ENCODE data around the gene GPR155. TPM values are rescaled to one million over a fixed set of nuclear protein-coding genes. Genes with fewer than 3 reads are reported as not detected.

The GPR155 gene, protein sequence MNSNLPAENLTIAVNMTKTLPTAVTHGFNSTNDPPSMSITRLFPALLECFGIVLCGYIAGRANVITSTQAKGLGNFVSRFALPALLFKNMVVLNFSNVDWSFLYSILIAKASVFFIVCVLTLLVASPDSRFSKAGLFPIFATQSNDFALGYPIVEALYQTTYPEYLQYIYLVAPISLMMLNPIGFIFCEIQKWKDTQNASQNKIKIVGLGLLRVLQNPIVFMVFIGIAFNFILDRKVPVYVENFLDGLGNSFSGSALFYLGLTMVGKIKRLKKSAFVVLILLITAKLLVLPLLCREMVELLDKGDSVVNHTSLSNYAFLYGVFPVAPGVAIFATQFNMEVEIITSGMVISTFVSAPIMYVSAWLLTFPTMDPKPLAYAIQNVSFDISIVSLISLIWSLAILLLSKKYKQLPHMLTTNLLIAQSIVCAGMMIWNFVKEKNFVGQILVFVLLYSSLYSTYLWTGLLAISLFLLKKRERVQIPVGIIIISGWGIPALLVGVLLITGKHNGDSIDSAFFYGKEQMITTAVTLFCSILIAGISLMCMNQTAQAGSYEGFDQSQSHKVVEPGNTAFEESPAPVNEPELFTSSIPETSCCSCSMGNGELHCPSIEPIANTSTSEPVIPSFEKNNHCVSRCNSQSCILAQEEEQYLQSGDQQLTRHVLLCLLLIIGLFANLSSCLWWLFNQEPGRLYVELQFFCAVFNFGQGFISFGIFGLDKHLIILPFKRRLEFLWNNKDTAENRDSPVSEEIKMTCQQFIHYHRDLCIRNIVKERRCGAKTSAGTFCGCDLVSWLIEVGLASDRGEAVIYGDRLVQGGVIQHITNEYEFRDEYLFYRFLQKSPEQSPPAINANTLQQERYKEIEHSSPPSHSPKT
- total RNA-seq = 0.65 and 0.99 TPM in 2 replicates

DNA sequence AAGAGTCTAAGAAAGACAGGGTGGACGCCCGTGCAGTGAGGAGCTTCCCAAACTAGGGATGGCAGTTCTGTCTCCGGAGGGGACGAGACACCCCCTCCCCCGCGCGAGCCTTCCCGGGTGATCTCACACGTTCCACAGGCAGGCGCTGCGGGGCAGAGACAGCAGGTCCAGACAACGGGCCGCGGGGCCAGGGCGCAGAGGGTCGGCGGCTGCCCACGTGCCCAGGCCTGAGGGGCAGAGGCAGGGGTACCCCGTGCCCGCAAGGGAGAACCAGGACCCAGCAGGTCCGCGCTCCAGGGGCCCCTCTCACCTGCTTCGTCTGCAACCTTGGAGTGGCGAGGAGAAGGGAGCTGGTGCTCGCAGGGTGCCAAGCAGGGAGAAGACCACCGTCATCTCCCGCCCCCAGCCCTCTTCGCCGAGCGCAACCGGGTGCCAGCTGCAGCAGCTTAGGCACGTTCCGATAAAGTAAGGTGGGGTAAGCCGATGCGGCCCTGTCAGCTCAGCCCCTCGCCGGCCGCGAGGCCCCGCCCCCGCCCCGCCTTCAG is at the start of gene GPR155:
TSS of gene GPR155 (minus strand) at position 467 of the 545 bp plus-strand sequence. CDS start 5,073 bp downstream, outside the sequence.
- DNase-seq (ENCODE audit: low read depth in 2 of 2) = peak; percentile 35 to 41

DNA sequence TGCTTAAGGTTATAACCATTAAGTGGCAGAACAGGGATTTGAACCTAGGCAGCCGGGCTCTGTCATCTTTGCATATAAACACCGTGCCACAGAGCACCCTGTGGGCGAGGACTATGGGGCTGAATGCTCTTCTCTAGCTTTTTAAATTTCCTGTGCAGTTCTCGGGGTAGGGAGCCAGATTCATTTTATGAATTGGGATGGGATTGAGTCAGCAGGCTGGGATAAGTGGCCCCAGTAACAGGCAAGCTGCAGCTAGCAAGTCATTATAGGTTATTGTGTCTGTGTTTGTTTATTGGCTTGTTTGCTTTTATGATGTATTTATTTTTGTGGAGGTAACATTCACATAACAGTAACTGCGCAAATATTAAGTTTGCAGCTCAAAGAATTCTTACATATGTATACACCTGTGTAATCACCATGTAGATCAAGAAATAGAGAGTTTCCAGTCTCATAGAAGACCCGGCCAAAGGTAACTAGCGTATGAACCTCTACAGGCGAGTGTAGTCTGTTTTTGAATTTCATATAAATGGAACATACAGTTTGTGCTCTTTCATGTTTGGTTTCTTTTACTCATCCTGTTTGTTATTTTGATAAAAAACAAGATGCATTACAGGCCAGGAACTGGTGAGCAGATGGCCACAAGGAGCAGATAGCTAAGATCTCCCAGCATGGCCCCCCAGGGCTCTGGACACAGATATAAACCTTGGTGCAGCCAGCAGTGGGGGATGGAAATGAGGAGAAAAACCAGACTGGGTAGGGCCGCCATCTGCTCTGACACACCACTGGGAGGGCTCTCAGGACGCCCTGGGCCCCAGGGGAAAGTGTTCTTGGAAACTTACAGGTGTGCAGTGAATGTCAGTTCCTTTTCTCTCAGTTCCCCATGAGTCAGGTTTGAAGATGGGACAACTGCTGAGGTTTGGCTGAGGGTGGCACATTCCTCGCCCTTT is 49.2 kb upstream of the GPR155 start:
- no peak for DNase-seq (ENCODE audit: low read depth in 2 of 2)

DNA sequence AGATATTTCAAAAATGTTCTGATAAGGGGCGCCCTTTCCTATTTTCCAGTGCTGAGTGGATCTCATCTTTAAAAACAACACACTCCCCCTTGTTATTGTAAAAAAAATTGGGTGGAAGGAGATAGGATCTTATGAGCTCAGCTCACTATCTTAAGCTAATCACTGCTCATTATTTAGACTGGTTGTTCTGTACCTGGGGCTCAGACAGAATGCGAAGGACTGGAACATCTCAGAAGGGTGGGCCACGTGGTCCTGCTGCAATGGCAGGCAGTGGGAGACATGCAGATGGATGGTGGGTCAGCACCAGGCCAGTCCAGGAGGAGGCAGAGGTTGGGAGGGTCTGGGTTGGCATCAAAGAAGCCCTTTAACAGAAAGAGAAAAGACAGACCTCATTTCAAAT is 48.3 kb upstream of the GPR155 start:
- no peak for DNase-seq (ENCODE audit: low read depth in 2 of 2)

DNA sequence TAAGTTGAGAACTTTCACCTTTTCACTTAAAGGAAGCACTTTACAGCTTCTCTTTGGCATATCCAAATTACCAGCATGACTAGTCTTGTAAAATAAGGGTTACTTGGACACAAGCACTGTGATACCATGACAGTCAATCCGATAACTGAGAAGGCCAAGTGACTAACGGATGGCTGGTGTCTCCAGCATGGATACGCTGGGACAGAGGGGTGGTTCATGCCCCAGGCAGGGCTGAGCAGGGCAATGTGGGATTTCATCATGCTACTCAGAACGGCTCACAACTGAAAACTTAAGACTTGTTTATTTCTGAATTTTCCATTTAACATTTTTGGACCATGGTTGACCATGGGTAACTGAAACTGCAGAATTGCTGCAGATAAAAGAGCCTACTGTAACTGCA is 43.1 kb upstream of the GPR155 start:
- DNase-seq (ENCODE audit: low read depth in 2 of 2) = no peak

DNA sequence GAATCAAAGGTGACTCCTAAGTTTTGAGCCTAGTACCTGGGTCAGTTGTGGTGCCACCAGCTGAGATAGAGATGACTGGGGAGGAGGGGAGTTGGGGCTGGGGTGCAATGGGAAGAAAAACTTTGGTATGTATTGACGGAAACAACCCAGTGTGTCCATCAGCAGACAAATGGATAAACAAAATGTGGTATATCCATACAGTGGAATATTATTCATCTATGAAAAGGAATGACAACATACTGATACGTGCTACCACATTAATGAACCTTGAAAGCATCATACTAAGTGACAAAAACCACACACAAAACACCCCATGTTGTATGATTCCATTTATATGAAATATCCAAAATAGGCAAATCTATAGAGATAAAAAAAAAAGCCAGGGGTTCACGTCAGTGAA is 41.1 kb upstream of the GPR155 start:
- DNase-seq (ENCODE audit: low read depth in 2 of 2) = no peak

DNA sequence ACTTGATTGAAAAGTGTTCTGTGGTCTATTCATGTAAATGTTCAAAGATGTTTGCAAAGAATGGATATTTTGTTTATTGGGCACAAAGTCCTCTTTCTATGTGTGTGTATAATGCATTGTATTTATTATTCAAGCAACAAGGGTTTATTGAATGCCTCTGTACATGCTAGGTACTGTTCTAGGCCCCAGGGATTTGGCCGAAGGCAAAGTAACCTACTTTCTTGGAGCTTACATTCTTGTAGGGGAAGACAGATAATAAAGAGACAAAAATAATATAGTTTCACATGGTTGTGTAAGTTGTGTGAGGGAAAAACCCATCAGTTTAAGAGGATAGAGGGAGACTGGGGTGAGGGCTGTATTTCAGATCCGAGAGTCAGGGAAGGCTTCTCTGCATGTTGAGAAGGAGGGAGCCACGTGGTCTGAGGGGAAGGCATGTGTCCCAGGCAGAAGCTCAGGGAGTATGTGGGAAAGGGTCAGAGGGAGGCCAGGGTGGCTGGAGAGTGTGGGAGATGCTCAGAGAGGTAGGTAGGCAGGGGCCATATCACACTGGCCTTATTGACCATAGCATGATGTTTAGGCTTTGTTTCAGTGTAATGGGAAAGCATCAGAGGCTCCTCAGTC is 40.4 kb upstream of the GPR155 start:
- DNase-seq (ENCODE audit: low read depth in 2 of 2) = no peak

DNA sequence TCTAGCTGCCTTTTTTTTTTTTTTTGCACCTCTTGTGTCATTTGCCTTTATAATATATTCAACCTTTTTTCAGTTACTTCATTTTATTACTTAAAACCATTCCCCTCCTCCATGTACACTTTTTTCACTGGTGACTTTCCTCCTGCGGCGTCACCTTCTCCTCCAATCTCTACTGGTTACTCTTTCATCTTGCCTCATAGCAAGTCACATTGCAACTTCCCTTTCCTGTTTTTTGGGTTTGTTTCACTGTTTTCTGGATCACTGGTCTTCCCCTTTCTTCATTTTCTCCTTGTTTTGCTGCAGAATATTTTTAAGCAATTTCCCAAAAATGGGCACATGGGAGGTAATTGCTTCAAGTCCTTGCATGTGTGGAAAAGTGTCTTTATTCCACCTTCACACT is 37.7 kb upstream of the GPR155 start:
- DNase-seq (ENCODE audit: low read depth in 2 of 2) = no peak

DNA sequence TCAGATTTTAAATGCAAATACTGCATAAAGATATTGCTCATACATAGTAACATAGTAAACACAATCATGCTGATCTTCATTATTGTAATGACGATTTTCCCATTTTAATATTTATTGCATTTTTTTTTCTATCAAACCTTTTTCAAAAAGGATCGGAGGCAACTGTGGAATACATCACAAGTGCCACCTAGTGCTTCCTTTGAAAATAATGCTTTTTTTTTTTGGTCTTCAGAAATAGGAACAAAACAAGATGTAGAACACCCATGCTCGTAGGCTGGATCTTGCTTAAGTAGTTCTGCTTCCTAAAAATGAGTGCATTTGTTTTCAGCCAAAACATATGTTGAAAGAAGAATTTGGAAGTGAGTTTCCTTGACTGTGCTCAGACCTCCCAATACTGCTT is 35.7 kb upstream of the GPR155 start:
- DNase-seq (ENCODE audit: low read depth in 2 of 2) = peak; percentile 23

DNA sequence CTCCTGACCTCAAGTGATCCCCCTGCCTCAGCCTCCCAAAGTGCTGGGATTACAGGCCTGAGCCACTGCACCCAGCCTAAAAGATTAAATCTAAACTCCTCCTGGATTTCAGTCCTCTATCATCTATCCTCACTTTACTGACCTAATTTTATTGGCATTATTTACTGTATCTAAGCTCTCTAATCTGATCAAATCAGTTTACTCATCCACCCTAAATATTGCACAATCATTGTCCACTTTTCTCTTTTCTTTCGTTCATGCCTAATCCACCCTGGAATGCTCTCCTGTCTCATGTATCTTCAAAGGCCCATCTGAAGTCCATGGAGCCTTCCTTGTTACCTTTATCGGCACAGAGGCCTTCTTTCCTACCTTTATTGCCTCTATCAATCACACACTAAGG is 31.6 kb upstream of the GPR155 start:
- no peak for DNase-seq (ENCODE audit: low read depth in 2 of 2)

DNA sequence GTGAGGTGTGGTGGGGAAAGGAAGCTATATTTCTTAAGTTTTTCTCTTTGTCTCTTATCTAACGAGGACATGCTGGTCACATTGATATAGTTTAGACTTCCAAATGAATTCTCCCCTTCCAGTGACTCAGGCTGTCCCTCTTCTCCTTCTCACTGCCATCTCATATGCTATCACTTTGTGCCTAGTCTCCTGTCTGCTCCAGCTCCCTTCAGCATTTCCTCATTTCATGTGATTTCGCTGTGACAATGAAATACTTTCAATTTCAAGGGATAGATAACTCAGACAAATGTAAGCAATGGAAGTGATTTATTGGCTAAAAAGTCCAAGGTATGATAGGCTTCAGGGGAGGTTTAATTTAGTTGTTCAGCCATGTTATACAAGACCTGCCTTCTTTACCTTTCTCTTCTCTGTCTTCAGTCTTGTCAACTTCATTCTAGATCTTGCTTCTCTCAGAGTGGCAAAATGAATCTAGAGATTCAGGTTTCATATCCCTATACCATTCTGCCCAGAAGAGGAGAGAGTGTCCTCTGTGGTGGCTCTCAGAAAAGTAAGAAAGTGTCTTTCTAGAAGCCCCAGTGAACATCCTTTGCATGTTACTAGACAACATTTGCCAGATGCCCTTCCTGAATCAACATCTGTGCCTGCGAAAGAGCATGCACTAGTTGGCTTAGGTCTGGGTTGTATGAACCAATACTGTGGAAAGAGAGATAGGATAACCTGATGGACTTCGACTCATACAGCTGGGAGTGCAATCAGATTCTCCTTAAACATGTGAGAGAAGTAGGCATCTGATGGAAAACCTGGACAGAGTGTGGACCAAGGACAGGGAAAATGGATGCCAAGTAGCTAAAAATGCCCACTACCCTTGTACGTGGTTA is 29.9 kb upstream of the GPR155 start:
- DNase-seq (ENCODE audit: low read depth in 2 of 2) = no peak

DNA sequence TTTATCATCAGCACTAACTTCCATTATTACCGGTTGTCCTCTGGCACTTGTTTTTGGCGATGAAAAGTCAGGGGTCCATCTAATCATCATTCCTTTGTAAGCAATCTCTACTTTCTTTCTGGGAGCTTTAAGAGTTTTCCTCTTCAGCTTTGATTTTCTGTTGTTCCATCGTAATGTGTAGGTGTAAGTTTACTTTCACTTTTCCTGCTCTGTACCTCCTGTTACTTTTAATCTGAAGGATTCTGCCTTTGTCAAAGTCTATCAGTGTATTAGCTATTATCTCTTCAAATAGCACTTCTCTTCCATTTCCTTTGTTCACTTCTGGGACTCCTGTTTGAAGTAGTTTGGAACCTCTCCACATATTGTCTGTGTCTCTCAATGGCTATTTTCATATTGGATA is 25.5 kb upstream of the GPR155 start:
- no peak for DNase-seq (ENCODE audit: low read depth in 2 of 2)

DNA sequence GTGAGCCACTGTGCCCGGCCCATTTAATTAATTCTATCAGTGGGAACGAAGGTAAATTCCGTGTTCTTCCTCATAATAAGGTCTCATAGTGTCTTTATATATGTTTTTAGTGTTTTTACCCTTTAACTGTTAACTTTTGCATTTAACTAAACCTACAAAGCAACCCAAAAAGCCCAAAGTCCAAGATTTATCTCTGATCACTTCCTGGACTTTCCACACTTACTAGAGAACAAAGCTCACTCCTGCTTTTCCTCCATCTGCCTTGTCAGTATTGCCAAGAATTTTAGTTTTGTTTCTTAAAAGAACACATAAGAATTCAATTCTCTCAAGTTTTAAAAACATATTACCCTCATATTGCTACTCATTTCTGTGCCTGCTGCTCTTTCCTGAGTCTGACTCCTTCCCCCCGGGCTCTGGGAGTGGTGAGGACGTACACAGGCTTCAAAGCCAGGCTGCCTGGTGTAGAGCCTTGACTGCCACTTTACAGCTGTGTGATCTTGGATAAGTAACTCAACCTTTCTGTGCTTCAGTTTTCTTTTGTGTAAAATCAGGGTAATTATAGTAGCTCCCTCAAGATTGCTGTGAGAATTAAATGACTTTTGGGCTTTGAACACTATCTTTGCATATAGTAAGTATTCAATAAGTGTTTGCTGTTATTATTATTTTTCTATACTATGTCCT is 24.9 kb upstream of the GPR155 start:
- no peak for DNase-seq (ENCODE audit: low read depth in 2 of 2)

DNA sequence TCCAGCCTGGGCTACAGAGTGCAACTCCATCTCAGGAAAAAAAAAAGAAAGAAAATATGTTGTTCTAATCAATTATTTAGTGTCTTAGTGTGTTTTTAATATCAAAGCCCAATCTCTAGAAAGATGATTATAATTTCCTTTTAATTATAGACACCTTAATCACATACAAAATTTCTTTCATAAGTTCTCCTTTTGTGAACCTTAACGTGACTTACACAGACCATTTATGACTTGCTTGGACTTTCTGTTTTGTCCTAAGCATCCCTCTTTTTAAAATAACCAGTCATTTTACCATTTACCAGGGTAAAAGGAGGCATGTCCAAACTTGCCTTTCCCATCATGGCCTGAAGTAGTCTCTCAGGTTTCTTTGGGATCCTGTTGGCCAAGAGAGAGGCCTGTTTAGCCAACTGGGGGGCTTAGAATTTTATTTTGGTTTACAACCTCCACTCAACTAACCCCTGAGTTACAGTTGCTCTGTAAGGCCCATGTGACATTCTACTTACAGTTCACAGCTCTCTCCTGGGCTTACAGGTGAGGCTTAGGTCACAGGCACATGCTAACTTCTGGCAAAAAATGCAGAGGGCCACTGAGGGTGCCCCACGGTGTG is 23.9 kb upstream of the GPR155 start:
- peak in 1 of 2 donors; percentile 14 for DNase-seq (ENCODE audit: low read depth in 2 of 2)

DNA sequence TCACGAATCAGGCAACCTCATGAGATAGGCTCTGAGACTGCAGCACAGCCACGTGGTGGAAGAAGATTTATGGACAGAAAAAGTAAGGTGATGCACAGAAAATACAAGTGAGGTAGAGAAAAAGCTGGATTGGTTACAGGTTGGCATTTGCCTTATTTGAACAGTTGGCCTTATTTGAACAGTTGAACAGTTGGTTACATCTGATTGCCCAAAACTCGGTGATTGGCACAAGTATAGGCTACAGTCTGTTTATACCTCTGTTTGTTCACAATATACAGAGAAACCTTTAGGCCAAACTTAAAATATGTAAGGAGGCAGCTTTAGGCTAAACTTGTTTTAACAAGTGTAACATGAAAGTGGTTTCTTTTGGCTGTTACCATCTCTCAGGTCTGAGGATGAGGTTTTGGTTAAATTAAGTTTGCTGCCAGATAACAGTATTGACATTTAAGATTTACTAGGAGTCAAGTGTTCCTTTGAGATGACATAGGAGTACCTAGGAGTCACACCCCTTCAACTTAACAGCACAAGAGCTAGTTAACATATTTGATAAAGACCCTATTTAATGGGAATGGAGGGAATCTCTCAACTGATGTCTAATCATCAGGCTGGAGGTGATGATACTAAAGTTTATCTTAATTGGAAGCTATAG is 16.5 kb upstream of the GPR155 start:
- no peak for DNase-seq (ENCODE audit: low read depth in 2 of 2)

DNA sequence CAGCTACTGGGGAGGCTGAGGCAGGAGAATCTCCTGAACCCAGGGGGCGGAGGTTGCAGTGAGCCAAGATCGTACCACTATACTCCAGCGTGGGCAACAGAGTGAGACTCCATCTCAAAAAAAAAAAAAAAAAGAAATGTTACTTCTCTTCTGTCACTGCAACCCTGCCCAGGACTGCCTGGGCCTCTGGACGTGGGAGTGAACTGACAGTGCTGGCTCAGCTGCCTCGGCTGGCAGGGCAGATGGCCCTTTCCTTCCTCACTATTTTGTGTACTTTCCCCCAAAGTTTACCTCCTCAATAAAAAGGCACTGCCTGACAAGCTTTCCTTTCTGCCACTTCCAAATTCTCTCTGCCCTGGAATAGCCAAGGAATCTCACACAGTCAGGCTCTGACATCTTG is 12.5 kb upstream of the GPR155 start:
- DNase-seq (ENCODE audit: low read depth in 2 of 2) = no peak

DNA sequence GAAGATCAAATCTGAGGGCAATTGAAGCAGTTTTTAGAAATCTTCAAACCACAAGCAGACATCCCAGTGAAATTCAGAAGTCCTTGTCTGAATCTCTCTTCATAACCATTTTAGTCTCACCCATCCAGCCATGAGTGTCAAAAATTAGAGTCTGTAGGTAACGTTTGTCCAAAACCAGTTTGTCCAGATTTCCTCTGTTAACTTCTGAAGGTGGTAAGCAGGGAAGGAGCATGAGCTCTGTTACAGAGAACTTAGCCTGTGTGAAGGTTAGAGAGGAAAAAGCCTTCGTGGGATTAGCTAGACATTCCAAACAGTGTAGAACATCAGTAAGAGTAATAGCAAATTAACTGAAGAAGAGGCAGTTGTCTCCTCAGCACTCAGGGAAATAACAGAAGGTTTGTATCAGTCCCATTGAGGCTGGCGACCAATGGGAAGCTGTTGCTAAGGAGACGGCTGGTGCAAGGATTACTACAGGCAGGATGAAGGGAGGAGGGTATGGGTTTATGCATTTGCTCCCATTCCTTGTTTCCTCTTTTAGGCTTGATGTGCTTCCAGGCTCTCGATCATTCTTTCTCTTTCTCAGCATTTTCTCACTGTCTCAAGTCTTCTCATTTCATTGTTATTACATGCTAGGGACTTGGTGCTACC is 8.7 kb upstream of the GPR155 start:
- DNase-seq (ENCODE audit: low read depth in 2 of 2) = no peak

DNA sequence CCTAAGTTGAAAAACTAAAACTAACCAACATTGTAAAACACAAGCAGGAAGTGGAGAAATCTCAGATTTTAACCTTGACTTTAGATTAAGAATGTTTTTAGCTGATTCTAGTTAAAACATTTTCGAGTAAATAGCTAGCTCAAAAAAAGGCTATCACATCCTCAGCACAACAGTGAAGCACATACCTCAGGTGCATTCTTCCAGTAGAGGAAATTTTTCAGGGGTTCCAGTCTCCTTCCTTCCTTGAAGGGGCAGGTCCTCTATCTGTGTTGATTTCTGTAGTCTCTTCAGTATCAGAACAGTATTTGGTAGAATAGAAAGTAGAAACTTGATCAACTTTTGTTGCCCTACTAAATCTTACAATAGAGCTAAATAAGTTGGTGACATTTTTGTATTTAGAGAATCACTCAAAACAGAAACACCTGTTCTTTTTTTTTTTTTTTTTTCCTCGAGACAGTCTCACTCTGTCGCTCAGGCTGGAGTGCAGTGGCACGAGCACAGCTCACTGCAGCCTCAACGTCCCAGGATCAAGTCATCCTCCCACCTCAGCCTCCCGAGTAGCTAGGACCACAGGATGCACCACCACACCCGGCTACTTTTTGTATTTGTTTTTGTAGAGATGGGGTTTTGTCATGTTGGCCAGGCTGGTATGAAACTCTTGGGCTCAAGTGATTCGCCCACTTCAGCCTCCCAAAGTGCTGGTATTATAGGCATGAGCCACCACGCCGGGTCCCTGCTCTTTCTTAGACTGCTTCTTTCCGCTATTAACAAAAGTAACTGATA is 6.9 kb upstream of the GPR155 start:
- DNase-seq (ENCODE audit: low read depth in 2 of 2) = no peak
